Measurements from ENCODE around the gene NR3C2. TPM values are rescaled to one million over a fixed set of nuclear protein-coding genes. Genes with fewer than 3 reads are reported as not detected.

Gene NR3C2
- total RNA-seq, 2 donors from 2014 or later: 0.44 to 0.82 TPM

DNA sequence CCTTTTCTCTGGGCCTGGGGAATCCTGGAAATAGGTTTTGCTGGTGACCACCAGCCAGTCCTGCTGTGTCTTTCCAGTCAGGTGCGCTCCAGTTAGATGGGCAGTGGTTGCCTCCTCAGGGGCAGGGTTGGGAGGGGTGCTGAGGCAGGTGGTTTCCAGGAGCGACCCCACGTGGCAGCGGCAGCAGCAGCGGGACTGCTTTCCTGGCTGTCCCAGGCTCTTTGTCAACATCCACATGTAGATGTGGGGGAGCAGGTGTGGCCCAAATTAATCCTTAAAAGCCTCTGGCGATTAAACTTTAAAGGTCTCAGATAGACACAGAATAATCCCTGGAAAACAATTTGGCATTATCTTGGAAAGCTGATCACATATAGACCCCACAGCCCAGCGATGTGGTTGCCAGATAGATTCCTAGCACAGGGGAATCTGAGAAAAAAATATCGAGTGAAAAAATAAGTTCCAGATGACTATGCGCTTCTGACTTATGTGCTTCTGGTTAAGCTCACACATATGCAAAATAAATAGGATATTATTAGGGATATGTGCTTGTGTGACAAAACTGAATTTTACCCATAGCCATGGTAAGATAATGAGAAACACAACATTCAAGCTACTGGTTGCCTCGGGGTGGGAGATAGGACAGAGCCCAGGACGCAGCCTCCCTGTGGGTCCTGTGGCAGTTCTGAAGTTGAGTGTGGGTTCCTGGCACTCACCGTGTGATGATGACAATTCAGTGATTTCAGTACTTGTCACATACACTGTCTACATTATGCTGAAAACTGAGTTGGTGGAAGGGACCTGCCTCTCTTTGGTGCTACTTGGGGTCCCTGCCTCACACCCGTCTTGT lies 373.9 kb downstream of the NR3C2 start:
- H3K27me3 Mint-ChIP-seq (ENCODE audit: insufficient read depth): no peaks in the 10 kb centered on the region

DNA sequence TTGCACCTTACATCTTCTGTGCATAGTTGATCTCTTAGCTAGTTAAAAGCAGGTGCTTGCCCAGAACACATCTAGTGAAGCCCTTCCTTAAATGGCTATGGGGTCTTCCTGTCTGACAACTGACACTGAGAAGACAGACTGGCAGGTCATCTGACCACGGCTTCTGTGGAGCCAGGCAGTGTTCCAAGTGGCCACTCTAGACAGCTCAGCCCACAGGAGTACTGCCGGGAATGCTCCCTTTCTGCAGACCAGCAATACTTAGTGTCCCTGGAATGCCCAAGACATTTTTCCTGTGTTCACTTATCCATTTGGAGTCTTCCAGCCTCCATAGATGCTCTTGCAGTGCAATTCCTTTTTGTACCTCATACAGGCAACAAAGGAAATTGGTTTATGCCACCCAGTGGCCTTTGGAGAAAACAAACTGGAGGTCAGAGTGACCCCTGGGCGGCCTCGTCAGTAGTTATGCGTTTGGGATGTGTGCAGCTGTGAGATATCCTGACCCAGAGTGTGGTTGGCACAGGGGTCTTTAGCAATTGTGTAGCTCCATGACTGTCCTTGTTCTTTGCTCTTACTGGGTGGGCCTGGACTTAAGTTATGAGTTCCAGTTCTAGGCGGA lies 374.8 kb downstream of the NR3C2 start:
- Histone ChIP-seq H3K4me1 (ENCODE audit: control insufficient read depth, insufficient read depth, low read length) (peaks cover 10% of the 10 kb centered on the region), H3K27me3 (ENCODE audit: control insufficient read depth, insufficient read depth, low read length, poor library complexity, severe bottlenecking) (no peaks in the 10 kb centered on the region), H3K36me3 (ENCODE audit: control insufficient read depth, insufficient read depth, low read length) (peaks cover 7% of the 10 kb centered on the region), H3K9me3 (ENCODE audit: control insufficient read depth, low read length) (no peaks in the 10 kb centered on the region), H3K9ac (ENCODE audit: extremely low read depth, low read length, poor library complexity, severe bottlenecking) (no peak overlapping the region), H3K27ac (ENCODE audit: low read depth, low read length) (no peak overlapping the region), H3K4me3 (ENCODE audit: low read length) (no peak overlapping the region)
- Mint-ChIP-seq H3K27me3 (ENCODE audit: insufficient read depth) (no peaks in the 10 kb centered on the region), H3K27ac (no peak overlapping the region), H3K9me3 (no peaks in the 10 kb centered on the region), H3K36me3 (ENCODE audit: low read depth) (peaks cover 5% of the 10 kb centered on the region), H3K4me1 (peaks cover 32% of the 10 kb centered on the region), H3K4me3 (no peak overlapping the region)
- no peak for DNase-seq
- 93 to 96% methylated on average over 5 to 6 of the region's 6 CpGs for WGBS, 2 experiments (ENCODE audit: insufficient coverage in 1 of 2, insufficient read length in 1 of 2)
- TF ChIP-seq, protein P1, sequence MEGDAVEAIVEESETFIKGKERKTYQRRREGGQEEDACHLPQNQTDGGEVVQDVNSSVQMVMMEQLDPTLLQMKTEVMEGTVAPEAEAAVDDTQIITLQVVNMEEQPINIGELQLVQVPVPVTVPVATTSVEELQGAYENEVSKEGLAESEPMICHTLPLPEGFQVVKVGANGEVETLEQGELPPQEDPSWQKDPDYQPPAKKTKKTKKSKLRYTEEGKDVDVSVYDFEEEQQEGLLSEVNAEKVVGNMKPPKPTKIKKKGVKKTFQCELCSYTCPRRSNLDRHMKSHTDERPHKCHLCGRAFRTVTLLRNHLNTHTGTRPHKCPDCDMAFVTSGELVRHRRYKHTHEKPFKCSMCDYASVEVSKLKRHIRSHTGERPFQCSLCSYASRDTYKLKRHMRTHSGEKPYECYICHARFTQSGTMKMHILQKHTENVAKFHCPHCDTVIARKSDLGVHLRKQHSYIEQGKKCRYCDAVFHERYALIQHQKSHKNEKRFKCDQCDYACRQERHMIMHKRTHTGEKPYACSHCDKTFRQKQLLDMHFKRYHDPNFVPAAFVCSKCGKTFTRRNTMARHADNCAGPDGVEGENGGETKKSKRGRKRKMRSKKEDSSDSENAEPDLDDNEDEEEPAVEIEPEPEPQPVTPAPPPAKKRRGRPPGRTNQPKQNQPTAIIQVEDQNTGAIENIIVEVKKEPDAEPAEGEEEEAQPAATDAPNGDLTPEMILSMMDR (conservative IDR thresholded peaks at IDR 0.05): no peak

More for the DNA sequence above, 373.9 kb downstream of the NR3C2 start:
- Histone ChIP-seq H3K27me3 (ENCODE audit: control insufficient read depth, insufficient read depth, low read length, poor library complexity, severe bottlenecking) (no peaks in the 10 kb centered on the region), H3K4me1 (ENCODE audit: control insufficient read depth, insufficient read depth, low read length) (peaks cover 10% of the 10 kb centered on the region), H3K36me3 (ENCODE audit: control insufficient read depth, insufficient read depth, low read length) (peaks cover 7% of the 10 kb centered on the region), H3K9ac (ENCODE audit: extremely low read depth, low read length, poor library complexity, severe bottlenecking) (no peak overlapping the region), H3K9me3 (ENCODE audit: control insufficient read depth, low read length) (peaks cover under 1% of the 10 kb centered on the region), H3K27ac (ENCODE audit: low read depth, low read length) (no peak overlapping the region), H3K4me3 (ENCODE audit: low read length) (no peak overlapping the region)
- Mint-ChIP-seq H3K4me1 (peaks cover 32% of the 10 kb centered on the region), H3K4me3 (no peak overlapping the region), H3K36me3 (ENCODE audit: low read depth) (peaks cover 12% of the 10 kb centered on the region), H3K27ac (peak overlapping the region; percentile 15), H3K9me3 (peaks cover 2% of the 10 kb centered on the region)
- peak; percentile 77 for DNase-seq
- TF ChIP-seq, protein P1 (conservative IDR thresholded peaks at IDR 0.05): no peak
- WGBS, 2 experiments (ENCODE audit: insufficient coverage in 1 of 2, insufficient read length in 1 of 2): 82 to 88% methylated on average over 9 to 13 of the region's 13 CpGs

DNA sequence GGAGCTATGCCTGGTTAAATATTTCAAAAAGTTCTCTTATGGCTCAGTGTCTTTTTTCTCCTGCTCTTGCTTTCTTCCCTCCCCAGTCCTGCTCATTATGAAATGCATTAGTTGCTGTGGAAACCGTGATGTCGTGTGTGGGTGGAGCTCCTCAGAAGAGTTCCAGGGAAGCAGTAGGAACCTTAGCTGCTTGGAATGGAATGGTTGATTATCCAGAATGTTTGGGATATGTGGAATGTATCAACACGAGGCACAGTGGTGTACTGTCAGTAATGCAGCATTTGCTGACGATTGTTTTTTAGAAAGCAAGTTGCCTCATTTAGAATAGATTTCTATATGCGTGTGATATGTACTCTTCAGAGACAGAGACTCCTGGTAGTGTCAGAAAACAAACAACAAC lies 377.1 kb downstream of the NR3C2 start:
- no peaks in the 10 kb centered on the region for H3K27me3 Mint-ChIP-seq (ENCODE audit: insufficient read depth)

More for the DNA sequence above, 377.1 kb downstream of the NR3C2 start:
- TF ChIP-seq, protein P1 (conservative IDR thresholded peaks at IDR 0.05): no peak
- H3K27ac ChIP-seq (ENCODE audit: low read depth, low read length): no peak overlapping the region
- Mint-ChIP-seq H3K9me3 (no peaks in the 10 kb centered on the region), H3K36me3 (ENCODE audit: low read depth) (peaks cover 4% of the 10 kb centered on the region), H3K27ac (no peak overlapping the region), H3K4me3 (no peak overlapping the region), H3K4me1 (peaks cover 45% of the 10 kb centered on the region)
- H3K4me3 ChIP-seq (ENCODE audit: low read length): no peak overlapping the region
- peaks cover 13% of the 10 kb centered on the region for H3K4me1 ChIP-seq (ENCODE audit: control insufficient read depth, insufficient read depth, low read length)
- H3K9ac ChIP-seq (ENCODE audit: extremely low read depth, low read length, poor library complexity, severe bottlenecking): no peak overlapping the region
- H3K27me3 ChIP-seq (ENCODE audit: control insufficient read depth, insufficient read depth, low read length, poor library complexity, severe bottlenecking): no peaks in the 10 kb centered on the region
- no peak for DNase-seq
- 81 to 93% methylated on average over 4 to 5 of the region's 5 CpGs for WGBS, 2 experiments (ENCODE audit: insufficient coverage in 1 of 2, insufficient read length in 1 of 2)
- H3K9me3 ChIP-seq (ENCODE audit: control insufficient read depth, low read length): no peaks in the 10 kb centered on the region
- peaks cover 7% of the 10 kb centered on the region for H3K36me3 ChIP-seq (ENCODE audit: control insufficient read depth, insufficient read depth, low read length)
